Measurements from ENCODE around the gene EDC4.

- no peak for TF ChIP-seq CTCF (IDR thresholded peaks at IDR 0.05)
- no peak for TF ChIP-seq POLR2AphosphoS5 (IDR thresholded peaks at IDR 0.05; ENCODE audit: low read depth, low read length)
- TF ChIP-seq REST (IDR thresholded peaks at IDR 0.05; ENCODE audit: insufficient read depth in 1 of 2, low read depth in 2 of 2, low read length in 1 of 2): no peak
Observed at GRCh38 chr16:67930678-67931211, 57.9 kb downstream of the EDC4 start.

Data from Panc1 (cell line).